HEK293 (cell line): Measurements from ENCODE around the gene ITGB5.

Source experiments
- RBAK ChIP-seq: fragments of 450-650 bp; formaldehyde crosslinking; IDR thresholded peaks from 2 replicates; pipeline ENCODE4 v1.5.1; 2016; ENCODE audit warnings: missing biosample characterization, missing genetic modification characterization
- SP7 ChIP-seq: fragments of 450-650 bp; formaldehyde crosslinking; IDR thresholded peaks from 2 replicates; pipeline ENCODE4 v1.5.1; 2016; ENCODE audit warnings: missing biosample characterization, missing genetic modification characterization
- TCF7L2 ChIP-seq: IDR thresholded peaks from 2 replicates; pipeline ENCODE4 v1.6.1; 2011; ENCODE audit warnings: low read depth, mild to moderate bottlenecking, inconsistent platforms, low read length, moderate library complexity, borderline replicate concordance
- TSHZ1 ChIP-seq: fragments of 450-650 bp; formaldehyde crosslinking; IDR thresholded peaks from 2 replicates; pipeline ENCODE4 v1.5.1; 2016; ENCODE audit warnings: missing biosample characterization, missing genetic modification characterization, borderline replicate concordance
- WT1 ChIP-seq: fragments of 450-650 bp; formaldehyde crosslinking; IDR thresholded peaks from 2 replicates; pipeline ENCODE4 v1.5.1; 2016; ENCODE audit warnings: missing biosample characterization, missing genetic modification characterization
- ZEB2 ChIP-seq: fragments of 450-650 bp; formaldehyde crosslinking; IDR thresholded peaks from 2 replicates; pipeline ENCODE4 v1.5.1; 2016; ENCODE audit warnings: missing biosample characterization, missing genetic modification characterization
- ZNF416 ChIP-seq: fragments of 450-650 bp; formaldehyde crosslinking; IDR thresholded peaks from 2 replicates; pipeline ENCODE4 v1.5.1; 2016; ENCODE audit warnings: missing biosample characterization, missing genetic modification characterization
- ZNF670 ChIP-seq: fragments of 450-650 bp; formaldehyde crosslinking; IDR thresholded peaks from 2 replicates; pipeline ENCODE4 v1.5.1; 2016; ENCODE audit warnings: missing biosample characterization, missing genetic modification characterization, low read depth
- ZNF707 ChIP-seq: fragments of 450-650 bp; formaldehyde crosslinking; IDR thresholded peaks from 2 replicates; pipeline ENCODE4 v1.5.1; 2016; ENCODE audit warnings: missing biosample characterization, missing genetic modification characterization
- ZSCAN18 ChIP-seq: fragments of 450-650 bp; formaldehyde crosslinking; IDR thresholded peaks from 2 replicates; pipeline ENCODE4 v1.5.1; 2016; ENCODE audit warnings: missing biosample characterization, missing genetic modification characterization
- TF ChIP-seq, protein P1 (sequence below): fragments of 450-650 bp; formaldehyde crosslinking; IDR thresholded peaks from 2 replicates; pipeline ENCODE4 v1.5.1; 2017; ENCODE audit warnings: missing biosample characterization, missing genetic modification characterization
- TF ChIP-seq, protein P2 (sequence below): fragments of 450-650 bp; formaldehyde crosslinking; IDR thresholded peaks from 2 replicates; pipeline ENCODE4 v1.5.1; 2016; ENCODE audit warnings: missing biosample characterization, missing genetic modification characterization
- TF ChIP-seq, protein P3 (sequence below): fragments of 450-650 bp; formaldehyde crosslinking; IDR thresholded peaks from 2 replicates; pipeline ENCODE4 v1.5.1; 2016; ENCODE audit warnings: missing biosample characterization, missing genetic modification characterization

DNA sequence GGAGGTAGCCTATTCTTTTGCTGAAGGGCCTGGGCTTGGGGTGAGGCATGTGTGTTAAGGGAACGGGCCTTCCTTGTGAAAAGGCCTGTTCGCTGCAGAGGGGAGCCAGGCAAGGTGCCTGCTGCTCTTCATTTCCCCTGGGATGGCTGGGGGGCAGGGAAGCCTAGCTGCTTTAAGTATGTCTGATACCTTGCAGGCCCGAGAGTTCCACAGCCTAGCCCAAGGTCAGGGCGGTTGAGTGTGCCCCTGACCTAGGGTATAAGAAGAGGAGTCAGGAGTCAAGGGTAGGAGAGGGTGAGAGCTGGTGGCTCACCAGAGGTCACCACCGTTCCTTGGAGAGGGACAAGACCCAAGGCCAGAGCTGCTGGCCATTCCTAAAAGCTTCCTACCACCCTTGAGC is 110.3 kb downstream of the ITGB5 start:
- TF ChIP-seq TSHZ1 (tag by site-specific recombination) (no peak), WT1 (no peak), TCF7L2 (no peak), ZNF707 (tag by site-specific recombination) (no peak), ZSCAN18 (tag by site-specific recombination) (no peak), ZNF416 (no peak), ZEB2 (tag by site-specific recombination) (no peak), SP7 (no peak), RBAK (tag by site-specific recombination) (no peak), ZNF670 (no peak)
- TF ChIP-seq, protein P1, sequence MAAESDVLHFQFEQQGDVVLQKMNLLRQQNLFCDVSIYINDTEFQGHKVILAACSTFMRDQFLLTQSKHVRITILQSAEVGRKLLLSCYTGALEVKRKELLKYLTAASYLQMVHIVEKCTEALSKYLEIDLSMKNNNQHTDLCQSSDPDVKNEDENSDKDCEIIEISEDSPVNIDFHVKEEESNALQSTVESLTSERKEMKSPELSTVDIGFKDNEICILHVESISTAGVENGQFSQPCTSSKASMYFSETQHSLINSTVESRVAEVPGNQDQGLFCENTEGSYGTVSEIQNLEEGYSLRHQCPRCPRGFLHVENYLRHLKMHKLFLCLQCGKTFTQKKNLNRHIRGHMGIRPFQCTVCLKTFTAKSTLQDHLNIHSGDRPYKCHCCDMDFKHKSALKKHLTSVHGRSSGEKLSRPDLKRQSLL = no peak
- TF ChIP-seq, protein P2, sequence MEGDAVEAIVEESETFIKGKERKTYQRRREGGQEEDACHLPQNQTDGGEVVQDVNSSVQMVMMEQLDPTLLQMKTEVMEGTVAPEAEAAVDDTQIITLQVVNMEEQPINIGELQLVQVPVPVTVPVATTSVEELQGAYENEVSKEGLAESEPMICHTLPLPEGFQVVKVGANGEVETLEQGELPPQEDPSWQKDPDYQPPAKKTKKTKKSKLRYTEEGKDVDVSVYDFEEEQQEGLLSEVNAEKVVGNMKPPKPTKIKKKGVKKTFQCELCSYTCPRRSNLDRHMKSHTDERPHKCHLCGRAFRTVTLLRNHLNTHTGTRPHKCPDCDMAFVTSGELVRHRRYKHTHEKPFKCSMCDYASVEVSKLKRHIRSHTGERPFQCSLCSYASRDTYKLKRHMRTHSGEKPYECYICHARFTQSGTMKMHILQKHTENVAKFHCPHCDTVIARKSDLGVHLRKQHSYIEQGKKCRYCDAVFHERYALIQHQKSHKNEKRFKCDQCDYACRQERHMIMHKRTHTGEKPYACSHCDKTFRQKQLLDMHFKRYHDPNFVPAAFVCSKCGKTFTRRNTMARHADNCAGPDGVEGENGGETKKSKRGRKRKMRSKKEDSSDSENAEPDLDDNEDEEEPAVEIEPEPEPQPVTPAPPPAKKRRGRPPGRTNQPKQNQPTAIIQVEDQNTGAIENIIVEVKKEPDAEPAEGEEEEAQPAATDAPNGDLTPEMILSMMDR (tag by site-specific recombination) = no peak
- TF ChIP-seq, protein P3, sequence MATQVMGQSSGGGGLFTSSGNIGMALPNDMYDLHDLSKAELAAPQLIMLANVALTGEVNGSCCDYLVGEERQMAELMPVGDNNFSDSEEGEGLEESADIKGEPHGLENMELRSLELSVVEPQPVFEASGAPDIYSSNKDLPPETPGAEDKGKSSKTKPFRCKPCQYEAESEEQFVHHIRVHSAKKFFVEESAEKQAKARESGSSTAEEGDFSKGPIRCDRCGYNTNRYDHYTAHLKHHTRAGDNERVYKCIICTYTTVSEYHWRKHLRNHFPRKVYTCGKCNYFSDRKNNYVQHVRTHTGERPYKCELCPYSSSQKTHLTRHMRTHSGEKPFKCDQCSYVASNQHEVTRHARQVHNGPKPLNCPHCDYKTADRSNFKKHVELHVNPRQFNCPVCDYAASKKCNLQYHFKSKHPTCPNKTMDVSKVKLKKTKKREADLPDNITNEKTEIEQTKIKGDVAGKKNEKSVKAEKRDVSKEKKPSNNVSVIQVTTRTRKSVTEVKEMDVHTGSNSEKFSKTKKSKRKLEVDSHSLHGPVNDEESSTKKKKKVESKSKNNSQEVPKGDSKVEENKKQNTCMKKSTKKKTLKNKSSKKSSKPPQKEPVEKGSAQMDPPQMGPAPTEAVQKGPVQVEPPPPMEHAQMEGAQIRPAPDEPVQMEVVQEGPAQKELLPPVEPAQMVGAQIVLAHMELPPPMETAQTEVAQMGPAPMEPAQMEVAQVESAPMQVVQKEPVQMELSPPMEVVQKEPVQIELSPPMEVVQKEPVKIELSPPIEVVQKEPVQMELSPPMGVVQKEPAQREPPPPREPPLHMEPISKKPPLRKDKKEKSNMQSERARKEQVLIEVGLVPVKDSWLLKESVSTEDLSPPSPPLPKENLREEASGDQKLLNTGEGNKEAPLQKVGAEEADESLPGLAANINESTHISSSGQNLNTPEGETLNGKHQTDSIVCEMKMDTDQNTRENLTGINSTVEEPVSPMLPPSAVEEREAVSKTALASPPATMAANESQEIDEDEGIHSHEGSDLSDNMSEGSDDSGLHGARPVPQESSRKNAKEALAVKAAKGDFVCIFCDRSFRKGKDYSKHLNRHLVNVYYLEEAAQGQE (tag by site-specific recombination) = no peak
